K562 (cell line): ENCODE measurements around the gene C19orf12. TPM values are rescaled to one million over a fixed set of nuclear protein-coding genes. Genes with fewer than 3 reads are reported as not detected.

ENCODE experiments used
- DPF2 ChIP-seq: fragments of 450-650 bp; IDR thresholded peaks from 2 replicates; pipeline ENCODE4 v1.6.1; 2016
- FIP1L1 ChIP-seq: fragments of 200-400 bp; formaldehyde crosslinking; IDR thresholded peaks from 2 replicates; pipeline ENCODE4 v1.6.1; 2018; ENCODE audit warnings: mild to moderate bottlenecking, low read depth, low read length; ENCODE audit not compliant: poor library complexity, severe bottlenecking
- FOSL1 ChIP-seq: fragments of 200-800 bp; sonication (Bioruptor generic); conservative IDR thresholded peaks from 2 replicates; pipeline ENCODE4 v1.6.1; 2016; ENCODE audit warnings: missing genetic modification characterization, missing compliant biosample characterization
- LEF1 ChIP-seq: fragments of 450-650 bp; IDR thresholded peaks from 2 replicates; pipeline ENCODE4 v1.6.1; 2016; ENCODE audit warnings: mild to moderate bottlenecking
- MCM3 ChIP-seq: fragments of 450-650 bp; IDR thresholded peaks from 2 replicates; pipeline ENCODE4 v1.6.1; 2016
- NCOA4 ChIP-seq: fragments of 450-650 bp; IDR thresholded peaks from 2 replicates; pipeline ENCODE4 v1.6.1; 2018; ENCODE audit warnings: mild to moderate bottlenecking; ENCODE audit not compliant: partially characterized antibody
- SMARCA5 ChIP-seq: fragments of 450-650 bp; IDR thresholded peaks from 2 replicates; pipeline ENCODE4 v1.6.1; 2016
- TEAD1 ChIP-seq, 2 experiments: fragments of 450-650 bp in 1 of 2; sonication (generic) in 1 of 2; formaldehyde crosslinking; IDR thresholded peaks; 2 replicates each; pipeline versions ENCODE4 v1.4.0 to v1.8.0; 2020 to 2022; ENCODE audit warnings: mild to moderate bottlenecking in 2 of 2, missing genetic modification reagents in 1 of 2
- TEAD4 ChIP-seq, 2 experiments: sonication (generic) in 1 of 2; formaldehyde crosslinking in 1 of 2; IDR thresholded peaks; 2 replicates each; pipeline versions ENCODE4 v1.6.1 to v1.8.0; 2012 to 2022; ENCODE audit warnings: borderline replicate concordance in 1 of 2, inconsistent platforms in 1 of 2, low read length in 1 of 2, mild to moderate bottlenecking in 1 of 2, missing genetic modification reagents in 1 of 2
- ZBTB7A ChIP-seq: IDR thresholded peaks from 2 replicates; pipeline ENCODE4 v1.6.1; 2011; ENCODE audit warnings: low read depth, mild to moderate bottlenecking, low read length, moderate library complexity, borderline replicate concordance; ENCODE audit not compliant: control insufficient read depth
- ZNF23 ChIP-seq: fragments of 250-450 bp; sonication (Bioruptor Pico); IDR thresholded peaks from 2 replicates; pipeline ENCODE4 v1.4.0; 2020; ENCODE audit warnings: mild to moderate bottlenecking
- ZNF24 ChIP-seq: fragments of 450-650 bp; IDR thresholded peaks from 2 replicates; pipeline ENCODE4 v1.6.1; 2016
- ZNF75A ChIP-seq: fragments of 450-650 bp; formaldehyde crosslinking; IDR thresholded peaks from 2 replicates; pipeline ENCODE4 v1.4.0; 2020; ENCODE audit warnings: mild to moderate bottlenecking
- polyA plus RNA-seq, 8 experiments: library from polyadenylated mRNA; depleted of rRNA in 4 of 8; stranded (reverse) in 5 of 8; unstranded in 3 of 8; fragments of >200 nt; fragmentation: Nextera tagmentation in 2 of 8; fragmentation: Illumina TruSeq in 1 of 8; extraction: Ambion mirVana in 2 of 8; extraction: Trizol in 1 of 8; gene quantifications; 2 replicates each; pipeline versions ENCODE4 v1.2.1 to v1.2.3, GENCODE V29; 2011 to 2014; ENCODE audit warnings: inconsistent platforms in 1 of 8, missing spikeins in 1 of 8
- total RNA-seq, 7 experiments: library from RNA; depleted of rRNA in 6 of 7; stranded (reverse); fragments of >200 nt in 6 of 7; fragmentation: Illumina TruSeq in 2 of 7; extraction: Trizol in 2 of 7; gene quantifications; 2 replicates each; pipeline versions ENCODE4 v1.2.1 to v1.2.3, GENCODE V29; 2011 to 2021; ENCODE audit warnings: low replicate concordance in 1 of 7
- TF ChIP-seq, protein P1 (sequence below): fragments of 450-650 bp; IDR thresholded peaks from 2 replicates; pipeline ENCODE4 v1.6.1; 2016; ENCODE audit warnings: missing biosample characterization, missing genetic modification characterization
- TF ChIP-seq, protein P2 (sequence below): sonication (generic); formaldehyde crosslinking; IDR thresholded peaks from 2 replicates; pipeline ENCODE4 v1.8.0; 2022; ENCODE audit warnings: mild to moderate bottlenecking, missing genetic modification reagents
- TF ChIP-seq, protein P3 (sequence below): fragments of 250-450 bp; sonication (Bioruptor Pico); IDR thresholded peaks from 2 replicates; pipeline ENCODE4 v1.8.0; 2021; ENCODE audit warnings: borderline replicate concordance, mild to moderate bottlenecking, moderate library complexity; ENCODE audit not compliant: poor library complexity, severe bottlenecking
- TF ChIP-seq, protein P4 (sequence below), 2 experiments: fragments of 450-650 bp in 1 of 2; sonication (generic) in 1 of 2; formaldehyde crosslinking in 1 of 2; IDR thresholded peaks; 2 replicates each; pipeline versions ENCODE4 v1.7.1 to v1.9.0; 2016 to 2022; ENCODE audit warnings: inconsistent platforms in 1 of 2, mild to moderate bottlenecking in 1 of 2, missing genetic modification reagents in 1 of 2

Gene C19orf12
- total and polyA plus RNA-seq, 9 of the 15 experiments (the other 6 are each of a cell fraction or from before 2014, with no cell fraction given): 1.9 to 14.5 (median 10.2) TPM

DNA sequence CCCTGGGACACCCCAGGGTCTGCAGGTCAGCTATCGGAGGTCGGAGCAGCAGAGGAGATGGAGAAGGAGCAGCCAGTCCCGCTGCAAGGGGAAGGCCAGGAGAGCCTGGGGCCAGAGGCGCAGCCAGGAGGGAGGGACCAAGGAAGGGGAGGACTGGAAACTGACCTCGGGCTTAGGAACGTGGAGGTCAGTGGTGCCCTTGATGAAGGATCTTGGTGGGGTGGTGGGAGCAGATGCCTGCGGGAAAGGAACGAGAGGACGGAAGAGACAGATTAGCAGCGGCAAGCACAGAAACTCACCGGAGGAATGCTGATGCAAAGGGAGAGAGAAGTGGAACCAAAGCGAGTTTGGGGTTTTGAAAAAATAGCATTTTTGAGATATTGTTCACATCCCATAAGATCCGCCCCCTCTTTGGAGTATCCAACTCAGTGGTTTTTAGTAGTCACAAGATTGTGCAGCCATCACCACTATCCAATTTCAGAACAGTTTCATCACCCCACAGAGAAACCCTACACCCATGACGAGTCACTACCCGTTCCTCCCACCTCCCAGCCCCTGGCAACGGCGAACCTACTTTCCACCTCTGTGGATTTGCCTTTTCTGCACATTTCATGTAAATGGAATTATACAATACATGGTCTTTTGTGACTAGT is 27.7 kb downstream of the C19orf12 start (continued):
- TF ChIP-seq, protein P1, sequence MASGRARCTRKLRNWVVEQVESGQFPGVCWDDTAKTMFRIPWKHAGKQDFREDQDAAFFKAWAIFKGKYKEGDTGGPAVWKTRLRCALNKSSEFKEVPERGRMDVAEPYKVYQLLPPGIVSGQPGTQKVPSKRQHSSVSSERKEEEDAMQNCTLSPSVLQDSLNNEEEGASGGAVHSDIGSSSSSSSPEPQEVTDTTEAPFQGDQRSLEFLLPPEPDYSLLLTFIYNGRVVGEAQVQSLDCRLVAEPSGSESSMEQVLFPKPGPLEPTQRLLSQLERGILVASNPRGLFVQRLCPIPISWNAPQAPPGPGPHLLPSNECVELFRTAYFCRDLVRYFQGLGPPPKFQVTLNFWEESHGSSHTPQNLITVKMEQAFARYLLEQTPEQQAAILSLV (tag): 0 out of 2 replicates have a peak, but pooled peaks have one; percentile 14
- TF ChIP-seq MCM3 (no peak), NCOA4 (no peak), ZNF75A (CRISPR knock-in tag) (no peak), TEAD4 (IDR thresholded peaks at IDR 0.05; ENCODE audit: low read length) (no peak), TEAD4 (CRISPR knock-in tag; IDR thresholded peaks at IDR 0.05; ENCODE audit: borderline replicate concordance) (no peak), FOSL1 (tag) (peak; percentile 72), DPF2 (peak; percentile 43; the same call in 1 of the 2 replicates), ZNF23 (CRISPR knock-in tag) (no peak), FIP1L1 (no peak), SMARCA5 (no peak), LEF1 (peak; percentile 65; the same call in 1 of the 2 replicates), ZNF24 (no peak), ZBTB7A (no peak), TEAD1 (CRISPR knock-in tag; IDR thresholded peaks at IDR 0.05) (peak in 1 of 2 experiments; percentile 32; a peak in 1 of 4 replicates)
- TF ChIP-seq, protein P2, sequence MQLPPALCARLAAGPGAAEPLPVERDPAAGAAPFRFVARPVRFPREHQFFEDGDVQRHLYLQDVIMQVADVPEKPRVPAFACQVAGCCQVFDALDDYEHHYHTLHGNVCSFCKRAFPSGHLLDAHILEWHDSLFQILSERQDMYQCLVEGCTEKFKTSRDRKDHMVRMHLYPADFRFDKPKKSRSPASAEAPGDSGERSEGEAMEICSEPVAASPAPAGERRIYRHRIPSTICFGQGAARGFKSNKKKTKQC (CRISPR knock-in tag): no peak
- TF ChIP-seq, protein P3, sequence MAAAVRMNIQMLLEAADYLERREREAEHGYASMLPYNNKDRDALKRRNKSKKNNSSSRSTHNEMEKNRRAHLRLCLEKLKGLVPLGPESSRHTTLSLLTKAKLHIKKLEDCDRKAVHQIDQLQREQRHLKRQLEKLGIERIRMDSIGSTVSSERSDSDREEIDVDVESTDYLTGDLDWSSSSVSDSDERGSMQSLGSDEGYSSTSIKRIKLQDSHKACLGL (CRISPR knock-in tag): no peak
- TF ChIP-seq, protein P4, sequence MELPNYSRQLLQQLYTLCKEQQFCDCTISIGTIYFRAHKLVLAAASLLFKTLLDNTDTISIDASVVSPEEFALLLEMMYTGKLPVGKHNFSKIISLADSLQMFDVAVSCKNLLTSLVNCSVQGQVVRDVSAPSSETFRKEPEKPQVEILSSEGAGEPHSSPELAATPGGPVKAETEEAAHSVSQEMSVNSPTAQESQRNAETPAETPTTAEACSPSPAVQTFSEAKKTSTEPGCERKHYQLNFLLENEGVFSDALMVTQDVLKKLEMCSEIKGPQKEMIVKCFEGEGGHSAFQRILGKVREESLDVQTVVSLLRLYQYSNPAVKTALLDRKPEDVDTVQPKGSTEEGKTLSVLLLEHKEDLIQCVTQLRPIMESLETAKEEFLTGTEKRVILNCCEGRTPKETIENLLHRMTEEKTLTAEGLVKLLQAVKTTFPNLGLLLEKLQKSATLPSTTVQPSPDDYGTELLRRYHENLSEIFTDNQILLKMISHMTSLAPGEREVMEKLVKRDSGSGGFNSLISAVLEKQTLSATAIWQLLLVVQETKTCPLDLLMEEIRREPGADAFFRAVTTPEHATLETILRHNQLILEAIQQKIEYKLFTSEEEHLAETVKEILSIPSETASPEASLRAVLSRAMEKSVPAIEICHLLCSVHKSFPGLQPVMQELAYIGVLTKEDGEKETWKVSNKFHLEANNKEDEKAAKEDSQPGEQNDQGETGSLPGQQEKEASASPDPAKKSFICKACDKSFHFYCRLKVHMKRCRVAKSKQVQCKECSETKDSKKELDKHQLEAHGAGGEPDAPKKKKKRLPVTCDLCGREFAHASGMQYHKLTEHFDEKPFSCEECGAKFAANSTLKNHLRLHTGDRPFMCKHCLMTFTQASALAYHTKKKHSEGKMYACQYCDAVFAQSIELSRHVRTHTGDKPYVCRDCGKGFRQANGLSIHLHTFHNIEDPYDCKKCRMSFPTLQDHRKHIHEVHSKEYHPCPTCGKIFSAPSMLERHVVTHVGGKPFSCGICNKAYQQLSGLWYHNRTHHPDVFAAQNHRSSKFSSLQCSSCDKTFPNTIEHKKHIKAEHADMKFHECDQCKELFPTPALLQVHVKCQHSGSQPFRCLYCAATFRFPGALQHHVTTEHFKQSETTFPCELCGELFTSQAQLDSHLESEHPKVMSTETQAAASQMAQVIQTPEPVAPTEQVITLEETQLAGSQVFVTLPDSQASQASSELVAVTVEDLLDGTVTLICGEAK (IDR thresholded peaks at IDR 0.05): no peak
- TF ChIP-seq, protein P4 (CRISPR knock-in tag; IDR thresholded peaks at IDR 0.05): no peak
